WTC11 (cell line): ENCODE measurements around the gene LPP. TPM values are rescaled to one million over a fixed set of nuclear protein-coding genes. Genes with fewer than 3 reads are reported as not detected.

Experiments used
- ATAC-seq: fragments of 200-7000 bp; cut with Tn5 transposase; 2 replicates; pipeline ENCODE4 v1.10.0; 2021; ENCODE audit warnings: mild to moderate bottlenecking, moderate library complexity
- Bru-seq: library from RNA; stranded (reverse); fragments of 400-500 nt; gene quantifications from one replicate; lab custom pipeline; 2021; lab: Mats Ljungman, UMichigan
- CTCF ChIA-PET: fragments of 300-600 bp; sonication (Branson Sonifier 250); formaldehyde crosslinking; loops from one replicate; lab custom pipeline; 2021; ENCODE audit warnings: antibody characterized with exemption; lab: Charles Lee
- POLR2A ChIA-PET: fragments of 350-600 bp; sonication (Branson Sonifier 250); formaldehyde crosslinking; loops from one replicate; lab custom pipeline; 2021; ENCODE audit warnings: antibody characterized with exemption; lab: Charles Lee
- DNase-seq: peaks from one replicate; pipeline ENCODE4 v3.0.0; 2021; ENCODE audit warnings: low spot score
- H3K27ac Mint-ChIP-seq: 2 replicates; pipeline ENCODE4 v1.8.0; 2021; ENCODE audit warnings: mixed read lengths
- H3K27me3 Mint-ChIP-seq: 2 replicates; pipeline ENCODE4 v1.8.0; 2021; ENCODE audit warnings: low read depth, mild to moderate bottlenecking, moderate library complexity, mixed read lengths
- H3K36me3 Mint-ChIP-seq: 2 replicates; pipeline ENCODE4 v1.8.0; 2021; ENCODE audit warnings: mixed read lengths
- H3K4me1 Mint-ChIP-seq: 2 replicates; pipeline ENCODE4 v1.8.0; 2022; ENCODE audit warnings: mixed read lengths
- H3K4me3 Mint-ChIP-seq: 2 replicates; pipeline ENCODE4 v1.8.0; 2021; ENCODE audit warnings: mild to moderate bottlenecking, moderate library complexity, mixed read lengths
- H3K9me3 Mint-ChIP-seq: 2 replicates; pipeline ENCODE4 v1.8.0; 2021; ENCODE audit warnings: mixed read lengths
- AFF4 ChIP-seq: sonication (generic); formaldehyde crosslinking; IDR thresholded peaks from 2 replicates; pipeline ENCODE4 v1.8.1; 2023; ENCODE audit warnings: mild to moderate bottlenecking, missing genetic modification reagents, borderline replicate concordance
- ELF4 ChIP-seq: sonication (generic); formaldehyde crosslinking; IDR thresholded peaks from 2 replicates; pipeline ENCODE4 v1.8.1; 2022; ENCODE audit warnings: low read depth, mild to moderate bottlenecking, moderate library complexity, missing genetic modification reagents
- FOXJ3 ChIP-seq: sonication (generic); formaldehyde crosslinking; IDR thresholded peaks from 2 replicates; pipeline ENCODE4 v1.9.0; 2021; ENCODE audit warnings: missing genetic modification reagents, mild to moderate bottlenecking, borderline replicate concordance
- HMGXB4 ChIP-seq: sonication (generic); formaldehyde crosslinking; IDR thresholded peaks from 2 replicates; pipeline ENCODE4 v1.8.1; 2023; ENCODE audit warnings: mild to moderate bottlenecking, moderate library complexity, missing genetic modification reagents
- JAZF1 ChIP-seq: fragments of 250-450 bp; sonication (Bioruptor Pico); IDR thresholded peaks from 2 replicates; pipeline ENCODE4 v1.9.0; 2021; ENCODE audit warnings: moderate library complexity, mild to moderate bottlenecking, inconsistent platforms
- MXD4 ChIP-seq: fragments of 250-450 bp; sonication (Bioruptor Pico); IDR thresholded peaks from 2 replicates; pipeline ENCODE4 v1.8.0; 2021; ENCODE audit warnings: mild to moderate bottlenecking, moderate library complexity, borderline replicate concordance
- NR3C1 ChIP-seq: sonication (generic); formaldehyde crosslinking; conservative IDR thresholded peaks from 2 replicates; pipeline ENCODE4 v1.8.1; 2023; ENCODE audit warnings: low read depth, mild to moderate bottlenecking, missing genetic modification reagents
- SP1 ChIP-seq: sonication (generic); formaldehyde crosslinking; conservative IDR thresholded peaks from 2 replicates; pipeline ENCODE4 v1.8.1; 2022; ENCODE audit warnings: missing genetic modification reagents
- ZNF232 ChIP-seq: sonication (generic); formaldehyde crosslinking; IDR thresholded peaks from 2 replicates; pipeline ENCODE4 v1.8.0; 2022; ENCODE audit warnings: mild to moderate bottlenecking, missing genetic modification reagents
- long read RNA-seq, 3 experiments: library from RNA in 1 of 3; library from capped mRNA in 1 of 3; library from polyadenylated mRNA in 1 of 3; unstranded in 2 of 3; stranded (forward) in 1 of 3; transcript quantifications; one replicate each; pipeline ENCODE4 v2.0.0, GENCODE V29; 2021
- total RNA-seq: library from RNA; stranded (reverse); gene quantifications from 3 replicates; pipeline ENCODE4 v1.2.3, GENCODE V29; 2021
- TF ChIP-seq, protein P1 (sequence below): sonication (generic); formaldehyde crosslinking; IDR thresholded peaks from 2 replicates; pipeline ENCODE4 v1.8.0; 2022; ENCODE audit warnings: mild to moderate bottlenecking, missing genetic modification reagents
- TF ChIP-seq, protein P2 (sequence below): sonication (generic); formaldehyde crosslinking; IDR thresholded peaks from 2 replicates; pipeline ENCODE4 v1.8.1; 2023; ENCODE audit warnings: mild to moderate bottlenecking, missing genetic modification reagents, moderate library complexity
- TF ChIP-seq, protein P3 (sequence below): sonication (generic); formaldehyde crosslinking; conservative IDR thresholded peaks from 2 replicates; pipeline ENCODE4 v1.8.1; 2023; ENCODE audit warnings: mild to moderate bottlenecking, low read depth, missing genetic modification reagents, moderate library complexity
- TF ChIP-seq, protein P4 (sequence below): sonication (generic); formaldehyde crosslinking; IDR thresholded peaks from 2 replicates; pipeline ENCODE4 v1.8.0; 2023; ENCODE audit warnings: mild to moderate bottlenecking, missing genetic modification reagents
- TF ChIP-seq, protein P5 (sequence below): sonication (generic); formaldehyde crosslinking; IDR thresholded peaks from 2 replicates; pipeline ENCODE4 v1.8.1; 2022; ENCODE audit warnings: missing genetic modification reagents, borderline replicate concordance

Gene LPP, protein sequence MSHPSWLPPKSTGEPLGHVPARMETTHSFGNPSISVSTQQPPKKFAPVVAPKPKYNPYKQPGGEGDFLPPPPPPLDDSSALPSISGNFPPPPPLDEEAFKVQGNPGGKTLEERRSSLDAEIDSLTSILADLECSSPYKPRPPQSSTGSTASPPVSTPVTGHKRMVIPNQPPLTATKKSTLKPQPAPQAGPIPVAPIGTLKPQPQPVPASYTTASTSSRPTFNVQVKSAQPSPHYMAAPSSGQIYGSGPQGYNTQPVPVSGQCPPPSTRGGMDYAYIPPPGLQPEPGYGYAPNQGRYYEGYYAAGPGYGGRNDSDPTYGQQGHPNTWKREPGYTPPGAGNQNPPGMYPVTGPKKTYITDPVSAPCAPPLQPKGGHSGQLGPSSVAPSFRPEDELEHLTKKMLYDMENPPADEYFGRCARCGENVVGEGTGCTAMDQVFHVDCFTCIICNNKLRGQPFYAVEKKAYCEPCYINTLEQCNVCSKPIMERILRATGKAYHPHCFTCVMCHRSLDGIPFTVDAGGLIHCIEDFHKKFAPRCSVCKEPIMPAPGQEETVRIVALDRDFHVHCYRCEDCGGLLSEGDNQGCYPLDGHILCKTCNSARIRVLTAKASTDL
- total RNA-seq (49.2 to 55.6 TPM (median 49.6 TPM) in 3 replicates), Bru-seq, nascent RNA (percentile 69 among the genes with signal in this experiment)
- long read RNA-seq, experiment 1, partial matches to known transcripts, result 14 of 90 reads
- long read RNA-seq, experiment 1, other reads (novel, unspliced or antisense), result 76 of 90 reads
- long read RNA-seq, experiment 2, partial matches to known transcripts, result 1 of 27 reads
- long read RNA-seq, experiment 2, other reads (novel, unspliced or antisense), result 26 of 27 reads
- long read RNA-seq, experiment 3, partial matches to known transcripts, result 1 of 5 reads
- long read RNA-seq, experiment 3, other reads (novel, unspliced or antisense), result 4 of 5 reads

- ChIA-PET POLR2A (interaction anchor here (0.6 to 3.6 kb wide), 10 partner anchors 14 to 794 kb away, joined by 3 to 31 read pairs (median 4); partner anchors contain the start of gene BCL6), CTCF (interaction anchor here (0.6 to 4.3 kb wide), 5 partner anchors 404 to 415 kb away, joined by 3 to 38 read pairs (median 4); partner anchors contain the start of gene BCL6)
- H3K4me1 Mint-ChIP-seq, result peaks cover 56% of the 10 kb centered on the region
- peak within 1 kb of the TSS; percentile 99 for H3K27ac Mint-ChIP-seq
- peak; percentile 76 for ATAC-seq
- H3K27me3 Mint-ChIP-seq, result peaks cover 5% of the 10 kb centered on the region
- H3K4me3 Mint-ChIP-seq, result peak within 1 kb of the TSS; percentile 97
- H3K9me3 Mint-ChIP-seq, result no peaks in the 10 kb centered on the region
- peak; percentile 75 for DNase-seq
- no peaks in the 10 kb centered on the region for H3K36me3 Mint-ChIP-seq
- TF ChIP-seq, protein P1, sequence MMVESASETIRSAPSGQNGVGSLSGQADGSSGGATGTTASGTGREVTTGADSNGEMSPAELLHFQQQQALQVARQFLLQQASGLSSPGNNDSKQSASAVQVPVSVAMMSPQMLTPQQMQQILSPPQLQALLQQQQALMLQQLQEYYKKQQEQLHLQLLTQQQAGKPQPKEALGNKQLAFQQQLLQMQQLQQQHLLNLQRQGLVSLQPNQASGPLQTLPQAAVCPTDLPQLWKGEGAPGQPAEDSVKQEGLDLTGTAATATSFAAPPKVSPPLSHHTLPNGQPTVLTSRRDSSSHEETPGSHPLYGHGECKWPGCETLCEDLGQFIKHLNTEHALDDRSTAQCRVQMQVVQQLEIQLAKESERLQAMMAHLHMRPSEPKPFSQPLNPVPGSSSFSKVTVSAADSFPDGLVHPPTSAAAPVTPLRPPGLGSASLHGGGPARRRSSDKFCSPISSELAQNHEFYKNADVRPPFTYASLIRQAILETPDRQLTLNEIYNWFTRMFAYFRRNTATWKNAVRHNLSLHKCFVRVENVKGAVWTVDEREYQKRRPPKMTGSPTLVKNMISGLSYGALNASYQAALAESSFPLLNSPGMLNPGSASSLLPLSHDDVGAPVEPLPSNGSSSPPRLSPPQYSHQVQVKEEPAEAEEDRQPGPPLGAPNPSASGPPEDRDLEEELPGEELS (CRISPR knock-in tag), result no peak
- no peak for TF ChIP-seq FOXJ3 (CRISPR knock-in tag)
- no peak for TF ChIP-seq NR3C1 (CRISPR knock-in tag)
- no peak for TF ChIP-seq AFF4 (CRISPR knock-in tag)
- TF ChIP-seq MXD4 (CRISPR knock-in tag), result no peak
- TF ChIP-seq, protein P2, sequence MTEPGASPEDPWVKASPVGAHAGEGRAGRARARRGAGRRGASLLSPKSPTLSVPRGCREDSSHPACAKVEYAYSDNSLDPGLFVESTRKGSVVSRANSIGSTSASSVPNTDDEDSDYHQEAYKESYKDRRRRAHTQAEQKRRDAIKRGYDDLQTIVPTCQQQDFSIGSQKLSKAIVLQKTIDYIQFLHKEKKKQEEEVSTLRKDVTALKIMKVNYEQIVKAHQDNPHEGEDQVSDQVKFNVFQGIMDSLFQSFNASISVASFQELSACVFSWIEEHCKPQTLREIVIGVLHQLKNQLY (CRISPR knock-in tag), result no peak
- TF ChIP-seq, protein P3, sequence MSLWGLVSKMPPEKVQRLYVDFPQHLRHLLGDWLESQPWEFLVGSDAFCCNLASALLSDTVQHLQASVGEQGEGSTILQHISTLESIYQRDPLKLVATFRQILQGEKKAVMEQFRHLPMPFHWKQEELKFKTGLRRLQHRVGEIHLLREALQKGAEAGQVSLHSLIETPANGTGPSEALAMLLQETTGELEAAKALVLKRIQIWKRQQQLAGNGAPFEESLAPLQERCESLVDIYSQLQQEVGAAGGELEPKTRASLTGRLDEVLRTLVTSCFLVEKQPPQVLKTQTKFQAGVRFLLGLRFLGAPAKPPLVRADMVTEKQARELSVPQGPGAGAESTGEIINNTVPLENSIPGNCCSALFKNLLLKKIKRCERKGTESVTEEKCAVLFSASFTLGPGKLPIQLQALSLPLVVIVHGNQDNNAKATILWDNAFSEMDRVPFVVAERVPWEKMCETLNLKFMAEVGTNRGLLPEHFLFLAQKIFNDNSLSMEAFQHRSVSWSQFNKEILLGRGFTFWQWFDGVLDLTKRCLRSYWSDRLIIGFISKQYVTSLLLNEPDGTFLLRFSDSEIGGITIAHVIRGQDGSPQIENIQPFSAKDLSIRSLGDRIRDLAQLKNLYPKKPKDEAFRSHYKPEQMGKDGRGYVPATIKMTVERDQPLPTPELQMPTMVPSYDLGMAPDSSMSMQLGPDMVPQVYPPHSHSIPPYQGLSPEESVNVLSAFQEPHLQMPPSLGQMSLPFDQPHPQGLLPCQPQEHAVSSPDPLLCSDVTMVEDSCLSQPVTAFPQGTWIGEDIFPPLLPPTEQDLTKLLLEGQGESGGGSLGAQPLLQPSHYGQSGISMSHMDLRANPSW (CRISPR knock-in tag), result no peak
- 0 out of 2 replicates have a peak, but pooled peaks have one; percentile 46 for TF ChIP-seq ZNF232 (CRISPR knock-in tag)
- TF ChIP-seq, protein P4, sequence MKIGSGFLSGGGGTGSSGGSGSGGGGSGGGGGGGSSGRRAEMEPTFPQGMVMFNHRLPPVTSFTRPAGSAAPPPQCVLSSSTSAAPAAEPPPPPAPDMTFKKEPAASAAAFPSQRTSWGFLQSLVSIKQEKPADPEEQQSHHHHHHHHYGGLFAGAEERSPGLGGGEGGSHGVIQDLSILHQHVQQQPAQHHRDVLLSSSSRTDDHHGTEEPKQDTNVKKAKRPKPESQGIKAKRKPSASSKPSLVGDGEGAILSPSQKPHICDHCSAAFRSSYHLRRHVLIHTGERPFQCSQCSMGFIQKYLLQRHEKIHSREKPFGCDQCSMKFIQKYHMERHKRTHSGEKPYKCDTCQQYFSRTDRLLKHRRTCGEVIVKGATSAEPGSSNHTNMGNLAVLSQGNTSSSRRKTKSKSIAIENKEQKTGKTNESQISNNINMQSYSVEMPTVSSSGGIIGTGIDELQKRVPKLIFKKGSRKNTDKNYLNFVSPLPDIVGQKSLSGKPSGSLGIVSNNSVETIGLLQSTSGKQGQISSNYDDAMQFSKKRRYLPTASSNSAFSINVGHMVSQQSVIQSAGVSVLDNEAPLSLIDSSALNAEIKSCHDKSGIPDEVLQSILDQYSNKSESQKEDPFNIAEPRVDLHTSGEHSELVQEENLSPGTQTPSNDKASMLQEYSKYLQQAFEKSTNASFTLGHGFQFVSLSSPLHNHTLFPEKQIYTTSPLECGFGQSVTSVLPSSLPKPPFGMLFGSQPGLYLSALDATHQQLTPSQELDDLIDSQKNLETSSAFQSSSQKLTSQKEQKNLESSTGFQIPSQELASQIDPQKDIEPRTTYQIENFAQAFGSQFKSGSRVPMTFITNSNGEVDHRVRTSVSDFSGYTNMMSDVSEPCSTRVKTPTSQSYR (CRISPR knock-in tag), result no peak; the same call in 1 of the 2 replicates
- peak; percentile 47; the same call in 1 of the 2 replicates for TF ChIP-seq SP1 (CRISPR knock-in tag)
- TF ChIP-seq HMGXB4, result peak; percentile 80; the same call in 1 of the 2 replicates
- no peak for TF ChIP-seq JAZF1
- no peak for TF ChIP-seq ELF4 (CRISPR knock-in tag)
- TF ChIP-seq, protein P5, sequence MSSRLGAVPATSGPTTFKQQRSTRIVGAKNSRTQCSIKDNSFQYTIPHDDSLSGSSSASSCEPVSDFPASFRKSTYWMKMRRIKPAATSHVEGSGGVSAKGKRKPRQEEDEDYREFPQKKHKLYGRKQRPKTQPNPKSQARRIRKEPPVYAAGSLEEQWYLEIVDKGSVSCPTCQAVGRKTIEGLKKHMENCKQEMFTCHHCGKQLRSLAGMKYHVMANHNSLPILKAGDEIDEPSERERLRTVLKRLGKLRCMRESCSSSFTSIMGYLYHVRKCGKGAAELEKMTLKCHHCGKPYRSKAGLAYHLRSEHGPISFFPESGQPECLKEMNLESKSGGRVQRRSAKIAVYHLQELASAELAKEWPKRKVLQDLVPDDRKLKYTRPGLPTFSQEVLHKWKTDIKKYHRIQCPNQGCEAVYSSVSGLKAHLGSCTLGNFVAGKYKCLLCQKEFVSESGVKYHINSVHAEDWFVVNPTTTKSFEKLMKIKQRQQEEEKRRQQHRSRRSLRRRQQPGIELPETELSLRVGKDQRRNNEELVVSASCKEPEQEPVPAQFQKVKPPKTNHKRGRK, result no peak
Measured at GRCh38 chr3:188154014-188154808, at the start of gene LPP. Gene LPP (plus strand): TSS chr3:188154157. CDS start chr3:188406121, 251,964 bp downstream.
